HCT116 (cell line): ENCODE measurements around the gene CD63. TPM values are rescaled to one million over a fixed set of nuclear protein-coding genes. Genes with fewer than 3 reads are reported as not detected.

Source experiments
- ATAC-seq: fragments of 200-7000 bp; cut with Tn5 transposase; 2 replicates; pipeline ENCODE4 v1.9.1; 2020; ENCODE audit warnings: mild to moderate bottlenecking, moderate library complexity
- BruUV-seq: library from RNA; stranded (reverse); fragments of 400-500 nt; replicated peaks from 2 replicates; lab custom pipeline; 2021; lab: Mats Ljungman, UMichigan
- CTCF ChIA-PET: fragments of 300-600 bp; sonication (Branson Sonifier 250); formaldehyde crosslinking; loops from one replicate; lab custom pipeline; 2021; ENCODE audit warnings: antibody characterized with exemption; lab: Charles Lee
- POLR2A ChIA-PET: fragments of 300-600, 350-600 bp; sonication (Branson Sonifier 250); formaldehyde crosslinking; loops from one replicate; lab custom pipeline; 2021; ENCODE audit warnings: antibody characterized with exemption; lab: Charles Lee
- RAD21 ChIA-PET, 2 experiments: fragments of 300-600 bp; sonication (Branson Sonifier 250); formaldehyde crosslinking; loops; one replicate each; lab custom pipeline; 2023; ENCODE audit warnings: low total read pairs in 2 of 2; ENCODE audit not compliant: uncharacterized antibody in 2 of 2, unreplicated experiment in 2 of 2, low non-redundant PET in 1 of 2; lab: Charles Lee
- DNase-seq: peaks from one replicate; pipeline ENCODE4 v3.0.0-alpha.2; 2010; ENCODE audit warnings: low read depth, low spot score
- H2AFZ ChIP-seq: fragments of 200-600 bp; shearing (Covaris generic), sonication (generic); 2 replicates; pipeline ENCODE4 v1.6.1; 2017; ENCODE audit warnings: low read depth, mixed run types, mixed read lengths, antibody characterized with exemption, low read length; ENCODE audit not compliant: poor library complexity, severe bottlenecking
- H3K27ac ChIP-seq: 2 replicates; pipeline ENCODE4 v1.5.1; 2012; ENCODE audit warnings: low read depth, low read length
- H3K27me3 ChIP-seq: fragments of 200-600 bp; sonication (generic); 2 replicates; pipeline ENCODE4 v1.6.1; 2016; ENCODE audit warnings: mixed run types, low read length, mixed read lengths; ENCODE audit not compliant: insufficient read depth
- H3K36me3 ChIP-seq, 2 experiments: fragments of 200-500 bp in 1 of 2; fragments of 200-600 bp in 1 of 2; sonication (Bioruptor generic) in 1 of 2; sonication (generic) in 1 of 2; 2 replicates each; pipeline versions ENCODE4 v1.5.1 to v1.6.1; 2014 to 2016; ENCODE audit warnings: low read length in 2 of 2, inconsistent platforms in 1 of 2, mixed read lengths in 1 of 2, mixed run types in 1 of 2; ENCODE audit not compliant: insufficient read depth in 2 of 2, control insufficient read depth in 1 of 2
- H3K4me1 ChIP-seq, 2 experiments: fragments of 200-600 bp in 1 of 2; sonication (generic) in 1 of 2; 2 replicates each; pipeline versions ENCODE4 v1.5.1 to v1.6.1; 2012 to 2017; ENCODE audit warnings: low read length in 2 of 2, inconsistent platforms in 1 of 2, mild to moderate bottlenecking in 1 of 2, mixed read lengths in 1 of 2, mixed run types in 1 of 2, moderate library complexity in 1 of 2; ENCODE audit not compliant: insufficient read depth in 2 of 2, control insufficient read depth in 1 of 2
- H3K4me2 ChIP-seq: fragments of 200-600 bp; sonication (generic); 2 replicates; pipeline ENCODE4 v1.6.1; 2017; ENCODE audit warnings: mixed run types, low read length, mixed read lengths
- H3K4me3 ChIP-seq, 2 experiments: fragments of 200-600 bp in 1 of 2; sonication (generic) in 1 of 2; replicated peaks in 1 of 2; 2 replicates each; pipeline ENCODE4 v1.5.1; 2011 to 2016; ENCODE audit warnings: low read length in 2 of 2, control low read depth in 1 of 2, low read depth in 1 of 2, mild to moderate bottlenecking in 1 of 2, mixed read lengths in 1 of 2, mixed run types in 1 of 2
- H3K79me2 ChIP-seq: fragments of 200-600 bp; sonication (generic); 2 replicates; pipeline ENCODE4 v1.6.1; 2017; ENCODE audit warnings: mild to moderate bottlenecking, mixed run types, low read length, moderate library complexity, mixed read lengths; ENCODE audit not compliant: insufficient read depth
- H3K9ac ChIP-seq: fragments of 200-600 bp; sonication (generic); 2 replicates; pipeline ENCODE4 v1.6.1; 2016; ENCODE audit warnings: low read length, mixed read lengths
- H3K9me2 ChIP-seq: fragments of 200-600 bp; sonication (generic), shearing (Covaris generic); 2 replicates; pipeline ENCODE4 v1.6.1; 2017; ENCODE audit warnings: mixed run types, mild to moderate bottlenecking, moderate library complexity; ENCODE audit not compliant: insufficient read depth
- H3K9me3 ChIP-seq, 2 experiments: fragments of 200-500 bp in 1 of 2; fragments of 200-600 bp in 1 of 2; sonication (Bioruptor generic) in 1 of 2; sonication (generic) in 1 of 2; 2 replicates each; pipeline ENCODE4 v1.6.1; 2014 to 2017; ENCODE audit warnings: low read length in 2 of 2, mixed read lengths in 2 of 2, inconsistent platforms in 1 of 2, low read depth in 1 of 2, mild to moderate bottlenecking in 1 of 2, mixed run types in 1 of 2, moderate library complexity in 1 of 2; ENCODE audit not compliant: control insufficient read depth in 1 of 2, insufficient read depth in 1 of 2
- H4K20me1 ChIP-seq: fragments of 200-600 bp; sonication (generic), shearing (Covaris generic); 2 replicates; pipeline ENCODE4 v1.6.1; 2017; ENCODE audit warnings: mixed run types, mild to moderate bottlenecking, moderate library complexity; ENCODE audit not compliant: insufficient read depth
- CEBPB ChIP-seq: IDR thresholded peaks from 2 replicates; pipeline ENCODE4 v1.6.1; 2012; ENCODE audit warnings: low read depth
- EZH2 ChIP-seq: fragments of 200-600 bp; sonication (generic); IDR thresholded peaks from 2 replicates; pipeline ENCODE4 v1.6.1; 2017; ENCODE audit warnings: antibody characterized with exemption, mixed run types
- POLR2A ChIP-seq: IDR thresholded peaks from 2 replicates; pipeline ENCODE4 v1.7.0; 2011; ENCODE audit warnings: borderline replicate concordance; ENCODE audit not compliant: insufficient read depth, insufficient read length; ENCODE audit errors: extremely low read depth
- POLR2AphosphoS5 ChIP-seq: IDR thresholded peaks from 2 replicates; pipeline ENCODE4 v1.6.1; 2011; ENCODE audit warnings: mild to moderate bottlenecking, low read depth, low read length, moderate library complexity
- REST ChIP-seq: IDR thresholded peaks from 2 replicates; pipeline ENCODE4 v1.6.1; 2012; ENCODE audit warnings: low read depth
- SP1 ChIP-seq: IDR thresholded peaks from 2 replicates; pipeline ENCODE4 v1.6.1; 2012; ENCODE audit warnings: low read depth
- YY1 ChIP-seq: IDR thresholded peaks from 2 replicates; pipeline ENCODE4 v1.6.1; 2011; ENCODE audit warnings: low read length, low read depth, moderate library complexity, mild to moderate bottlenecking; ENCODE audit not compliant: insufficient replicate concordance; ENCODE audit errors: extremely low read depth
- ZBTB33 ChIP-seq: IDR thresholded peaks from 2 replicates; pipeline ENCODE4 v1.6.1; 2011; ENCODE audit warnings: mild to moderate bottlenecking, low read length, moderate library complexity; ENCODE audit not compliant: insufficient replicate concordance; ENCODE audit errors: extremely low read depth
- ZNF274 ChIP-seq: fragments of 200-500 bp; sonication (Bioruptor generic); IDR thresholded peaks from 2 replicates; pipeline ENCODE4 v1.6.1; 2014; ENCODE audit warnings: mild to moderate bottlenecking, low read depth, low read length, inconsistent platforms
- intact Hi-C: fragments of 100-400 bp; cut with micrococcal nuclease; formaldehyde crosslinking; loops from 2 replicates; pipeline ENCODE4 v1.10.0; 2022
- total RNA-seq: library from RNA; stranded (reverse); gene quantifications from one replicate; pipeline ENCODE4 v1.2.1, GENCODE V29; 2021; ENCODE audit not compliant: unreplicated experiment
- TF ChIP-seq, protein P1 (sequence below): IDR thresholded peaks from 2 replicates; pipeline ENCODE4 v1.6.1; 2012

Gene CD63
- total RNA-seq, 1 experiment from 2014 or later = 355 TPM

GRCh38 chr12:55707841-55708694, 20.7 kb downstream of the CD63 start, which contains the start of gene ITGA7:
Gene ITGA7 (minus strand): TSS chr12:55707904. CDS start chr12:55707682, 222 bp downstream.
- TF ChIP-seq ZNF274 = no peak
- TF ChIP-seq CEBPB = no peak
- no peak for TF ChIP-seq REST
- TF ChIP-seq, protein P1, sequence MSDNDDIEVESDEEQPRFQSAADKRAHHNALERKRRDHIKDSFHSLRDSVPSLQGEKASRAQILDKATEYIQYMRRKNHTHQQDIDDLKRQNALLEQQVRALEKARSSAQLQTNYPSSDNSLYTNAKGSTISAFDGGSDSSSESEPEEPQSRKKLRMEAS = no peak
- TF ChIP-seq SP1 = no peak
- TF ChIP-seq YY1 = no peak
- no peak for TF ChIP-seq ZBTB33
- no peak; the same call in 1 of the 2 replicates for TF ChIP-seq POLR2AphosphoS5
- no peak for TF ChIP-seq EZH2
- no peak for TF ChIP-seq POLR2A
- H3K27me3 ChIP-seq = peaks cover 26% of the 10 kb centered on the region; the same call in 1 of the 2 replicates

More at GRCh38 chr12:55707841-55708694, 20.7 kb downstream of the CD63 start, which contains the start of gene ITGA7:
- POLR2A ChIA-PET = no interaction called here
- CTCF ChIA-PET = interaction anchor here (0.7 to 1.3 kb wide), 2 partner anchors 29 to 110 kb away, joined by 4 read pairs; partner anchors contain the start of genes ORMDL2 and SARNP
- peak within 1 kb of the TSS; percentile 81 for H3K4me2 ChIP-seq
- RAD21 ChIA-PET = interaction anchor here in 1 of 2 experiments (1.1 kb wide), 1 partner anchor 8 kb away, joined by 4 read pairs; the partner anchor contains the start of gene BLOC1S1
- H3K4me3 ChIP-seq = peak within 1 kb of the TSS; percentile 39 to 57
- H2AFZ ChIP-seq = peak within 1 kb of the TSS; percentile 76
- DNase-seq = no peak
- H3K9me3 ChIP-seq = no peaks in the 10 kb centered on the region
- no TSS peak for BruUV-seq
- intact Hi-C loops = no loop called here
- no peak within 1 kb of the TSS for H3K27ac ChIP-seq
- peak within 1 kb of the TSS; percentile 25; the same call in 1 of the 2 replicates for H3K9ac ChIP-seq
- no peaks in the 10 kb centered on the region for H3K79me2 ChIP-seq
- ATAC-seq = peak; percentile 88
- H3K4me1 ChIP-seq = peaks cover 4 to 14% of the 10 kb centered on the region in 2 experiments; a peak in 3 of 4 replicates
- no peaks in the 10 kb centered on the region for H4K20me1 ChIP-seq
- no peaks in the 10 kb centered on the region for H3K9me2 ChIP-seq
- H3K36me3 ChIP-seq = no peaks in the 10 kb centered on the region
